Type B pancreatic cell (in vitro differentiated cells): Measurements from ENCODE around the gene DDT. TPM values are rescaled to one million over a fixed set of nuclear protein-coding genes. Genes with fewer than 3 reads are reported as not detected.
"Not testable (repeated sequence)": the region's sequence is repeated elsewhere in the genome, so short reads cannot be mapped to it uniquely, and the experiment has no call there.

Source experiments
- DNase-seq: peaks from one replicate; pipeline ENCODE4 v3.0.0; 2021; ENCODE audit warnings: mixed read lengths; ENCODE audit not compliant: unreplicated experiment; ENCODE audit errors: extremely low spot score
- H3K27ac Mint-ChIP-seq: 2 replicates; pipeline ENCODE4 v1.8.0; 2021; ENCODE audit warnings: mild to moderate bottlenecking, mixed read lengths
- H3K27me3 Mint-ChIP-seq: 2 replicates; pipeline ENCODE4 v1.8.0; 2021; ENCODE audit warnings: mixed read lengths
- H3K36me3 Mint-ChIP-seq: 2 replicates; pipeline ENCODE4 v1.8.0; 2021; ENCODE audit warnings: mixed read lengths
- H3K4me1 Mint-ChIP-seq: one replicate; pipeline ENCODE4 v1.8.0; 2021; ENCODE audit warnings: mixed read lengths; ENCODE audit not compliant: unreplicated experiment
- H3K4me3 Mint-ChIP-seq: 2 replicates; pipeline ENCODE4 v1.8.0; 2021; ENCODE audit warnings: mild to moderate bottlenecking, mixed read lengths
- H3K9me3 Mint-ChIP-seq: 2 replicates; pipeline ENCODE4 v1.8.0; 2021; ENCODE audit warnings: mixed read lengths
- total RNA-seq: library from RNA; stranded (reverse); gene quantifications from 2 replicates; pipeline ENCODE4 v1.2.1, GENCODE V29; 2021; ENCODE audit warnings: low replicate concordance
- TF ChIP-seq, protein P1 (sequence below): fragments of 200-600 bp; sonication (generic); conservative IDR thresholded peaks from 2 replicates; pipeline ENCODE4 v1.5.0; 2021; ENCODE audit warnings: antibody characterized with exemption, mild to moderate bottlenecking

DDT gene
- total RNA-seq, 1 donor from 2014 or later: 104 TPM

DNA sequence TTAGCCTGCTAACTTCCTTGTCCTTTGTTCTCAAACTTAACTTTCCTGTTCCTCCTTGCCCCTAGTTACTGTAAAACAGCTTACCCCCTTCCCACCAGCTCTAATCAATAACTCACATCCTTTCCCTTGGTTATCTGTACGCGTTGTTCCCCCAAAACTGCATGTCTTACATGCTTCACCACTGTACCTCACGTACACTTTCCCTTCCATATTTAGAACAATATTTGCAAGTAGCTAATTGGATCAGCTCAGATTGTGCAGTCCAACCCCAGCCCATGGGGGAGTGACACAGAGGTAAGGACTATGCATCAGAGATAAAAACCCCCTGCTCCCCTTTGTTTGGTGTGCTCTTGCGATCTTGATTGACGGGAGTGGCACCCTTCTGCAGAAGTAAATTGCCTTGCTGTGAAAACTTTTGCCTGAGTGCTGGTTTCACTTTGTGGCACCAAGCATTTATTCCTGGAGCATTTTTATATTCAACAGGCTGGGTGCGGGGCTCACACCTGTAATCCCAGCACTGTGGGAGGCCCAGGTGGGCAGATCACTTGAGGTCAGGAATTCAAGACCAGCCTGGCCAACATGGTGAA, 49.1 kb downstream of the DDT start:
- TF ChIP-seq, protein P1, sequence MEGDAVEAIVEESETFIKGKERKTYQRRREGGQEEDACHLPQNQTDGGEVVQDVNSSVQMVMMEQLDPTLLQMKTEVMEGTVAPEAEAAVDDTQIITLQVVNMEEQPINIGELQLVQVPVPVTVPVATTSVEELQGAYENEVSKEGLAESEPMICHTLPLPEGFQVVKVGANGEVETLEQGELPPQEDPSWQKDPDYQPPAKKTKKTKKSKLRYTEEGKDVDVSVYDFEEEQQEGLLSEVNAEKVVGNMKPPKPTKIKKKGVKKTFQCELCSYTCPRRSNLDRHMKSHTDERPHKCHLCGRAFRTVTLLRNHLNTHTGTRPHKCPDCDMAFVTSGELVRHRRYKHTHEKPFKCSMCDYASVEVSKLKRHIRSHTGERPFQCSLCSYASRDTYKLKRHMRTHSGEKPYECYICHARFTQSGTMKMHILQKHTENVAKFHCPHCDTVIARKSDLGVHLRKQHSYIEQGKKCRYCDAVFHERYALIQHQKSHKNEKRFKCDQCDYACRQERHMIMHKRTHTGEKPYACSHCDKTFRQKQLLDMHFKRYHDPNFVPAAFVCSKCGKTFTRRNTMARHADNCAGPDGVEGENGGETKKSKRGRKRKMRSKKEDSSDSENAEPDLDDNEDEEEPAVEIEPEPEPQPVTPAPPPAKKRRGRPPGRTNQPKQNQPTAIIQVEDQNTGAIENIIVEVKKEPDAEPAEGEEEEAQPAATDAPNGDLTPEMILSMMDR: no peak
- no peaks in the 10 kb centered on the region for H3K27me3 Mint-ChIP-seq
- no peaks in the 10 kb centered on the region for H3K9me3 Mint-ChIP-seq
- H3K27ac Mint-ChIP-seq: peak overlapping the region; percentile 49
- H3K4me1 Mint-ChIP-seq: no peaks in the 10 kb centered on the region
- H3K4me3 Mint-ChIP-seq: no peak overlapping the region
- H3K36me3 Mint-ChIP-seq: peaks cover 47% of the 10 kb centered on the region
- no peak for DNase-seq

DNA sequence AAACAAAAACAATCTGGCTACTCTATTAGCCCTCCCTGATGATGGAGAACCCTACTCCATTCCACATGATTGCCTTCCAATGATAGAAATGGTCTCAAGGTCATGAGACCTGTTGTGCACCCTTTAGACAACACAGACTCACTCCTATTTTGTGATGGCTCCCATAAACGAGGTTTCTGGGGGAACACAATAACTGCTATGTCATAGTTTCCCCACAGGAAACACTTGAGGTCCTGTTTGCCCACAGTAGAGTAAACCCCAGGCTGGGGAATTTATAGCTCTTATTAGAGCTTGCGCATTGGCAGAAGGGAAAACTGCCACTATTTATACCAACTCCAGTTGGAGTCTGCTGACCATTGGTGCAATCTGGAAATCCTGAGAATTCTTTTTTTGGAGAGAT, 51.3 kb downstream of the DDT start:
- Mint-ChIP-seq H3K27ac (no peak overlapping the region), H3K4me3 (no peak overlapping the region), H3K36me3 (peaks cover 46% of the 10 kb centered on the region), H3K4me1 (peaks cover 3% of the 10 kb centered on the region), H3K9me3 (no peaks in the 10 kb centered on the region), H3K27me3 (no peaks in the 10 kb centered on the region)
- DNase-seq: no peak
- TF ChIP-seq, protein P1: no peak

DNA sequence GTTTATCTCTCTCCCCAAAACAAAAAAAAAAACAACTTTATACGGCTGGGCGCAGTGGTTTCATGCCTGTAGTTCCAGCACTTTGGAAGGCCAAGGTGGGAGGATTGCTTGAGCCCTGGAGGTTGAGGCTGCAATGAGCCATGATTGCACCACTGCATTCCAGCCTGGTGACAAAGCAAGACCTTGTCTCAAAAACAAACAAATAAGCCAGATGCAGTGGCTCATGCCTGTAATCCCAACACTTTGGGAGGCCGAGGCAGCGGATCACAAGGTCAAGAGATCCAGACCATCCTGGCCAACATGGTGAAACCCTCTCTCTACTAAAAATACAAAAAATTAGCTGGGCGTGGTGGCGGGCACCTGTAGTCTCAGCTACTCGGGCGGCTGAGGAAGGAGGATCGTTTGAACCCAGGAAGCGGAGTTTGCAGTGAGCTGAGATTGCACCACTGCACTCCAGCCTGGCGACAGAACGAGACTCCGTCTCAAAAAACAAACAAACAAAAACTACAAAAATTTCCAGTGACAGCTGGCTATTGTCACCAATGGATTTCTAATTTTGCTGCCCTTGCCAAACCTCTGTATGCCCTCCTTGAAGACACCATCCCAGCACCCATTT, 52.5 kb downstream of the DDT start:
- not testable (repeated sequence) for H3K9me3 Mint-ChIP-seq, H3K4me1 Mint-ChIP-seq, H3K27me3 Mint-ChIP-seq, H3K4me3 Mint-ChIP-seq
- Mint-ChIP-seq H3K27ac (peak overlapping the region; percentile 75), H3K36me3 (peaks cover 37% of the 10 kb centered on the region)
- DNase-seq: peak; percentile 29

Other genes starting within 250 kb of the DDT start
- 10.7 and 12.3 TPM in 2 replicates for gene ZNF70, start 223.3 kb downstream of the DDT start, total RNA-seq
- gene VPREB3, start 220.0 kb downstream of the DDT start, total RNA-seq: 0.92 TPM in 1 of 2 replicates, not detected in the other
- 1.7 TPM in 1 of 2 replicates, not detected in the other for gene C22orf15, start 211.5 kb downstream of the DDT start, total RNA-seq
- gene CHCHD10, start 206.5 kb downstream of the DDT start, total RNA-seq: 87.2 and 156 TPM in 2 replicates
- gene MMP11, start 201.6 kb downstream of the DDT start, total RNA-seq: 17.8 and 31.6 TPM in 2 replicates
- gene SMARCB1, start 187.5 kb downstream of the DDT start, total RNA-seq: 99.5 and 159 TPM in 2 replicates
- gene DERL3, start 135.4 kb downstream of the DDT start, total RNA-seq: 2.6 and 9.5 TPM in 2 replicates
- gene SLC2A11, start 116.6 kb downstream of the DDT start, total RNA-seq: 19.6 and 32.1 TPM in 2 replicates
- gene MIF, start 80.1 kb downstream of the DDT start, total RNA-seq: 436 and 570 TPM in 2 replicates
- gene GSTT2B, start 13.2 kb downstream of the DDT start, total RNA-seq: 0.50 TPM in 1 of 2 replicates, not detected in the other
- gene DDTL, start 7.6 kb downstream of the DDT start, total RNA-seq: not detected in 2 replicates
- 1.3 TPM in 1 of 2 replicates, not detected in the other for gene GSTT2, start 5.7 kb upstream of the DDT start, total RNA-seq
- not detected in 2 replicates for gene GSTT4, start 31.0 kb upstream of the DDT start, total RNA-seq
- gene CABIN1, start 36.9 kb upstream of the DDT start, total RNA-seq: 57.1 and 73.9 TPM in 2 replicates
- 3.7 and 5.6 TPM in 2 replicates for gene SUSD2, start 207.0 kb upstream of the DDT start, total RNA-seq